ENCODE results near the gene CPNE5. TPM values are rescaled to one million over a fixed set of nuclear protein-coding genes. Genes with fewer than 3 reads are reported as not detected.

Gene CPNE5
- total RNA-seq, 1 donor from 2014 or later, result 1.2 TPM

- TF ChIP-seq, protein P1, sequence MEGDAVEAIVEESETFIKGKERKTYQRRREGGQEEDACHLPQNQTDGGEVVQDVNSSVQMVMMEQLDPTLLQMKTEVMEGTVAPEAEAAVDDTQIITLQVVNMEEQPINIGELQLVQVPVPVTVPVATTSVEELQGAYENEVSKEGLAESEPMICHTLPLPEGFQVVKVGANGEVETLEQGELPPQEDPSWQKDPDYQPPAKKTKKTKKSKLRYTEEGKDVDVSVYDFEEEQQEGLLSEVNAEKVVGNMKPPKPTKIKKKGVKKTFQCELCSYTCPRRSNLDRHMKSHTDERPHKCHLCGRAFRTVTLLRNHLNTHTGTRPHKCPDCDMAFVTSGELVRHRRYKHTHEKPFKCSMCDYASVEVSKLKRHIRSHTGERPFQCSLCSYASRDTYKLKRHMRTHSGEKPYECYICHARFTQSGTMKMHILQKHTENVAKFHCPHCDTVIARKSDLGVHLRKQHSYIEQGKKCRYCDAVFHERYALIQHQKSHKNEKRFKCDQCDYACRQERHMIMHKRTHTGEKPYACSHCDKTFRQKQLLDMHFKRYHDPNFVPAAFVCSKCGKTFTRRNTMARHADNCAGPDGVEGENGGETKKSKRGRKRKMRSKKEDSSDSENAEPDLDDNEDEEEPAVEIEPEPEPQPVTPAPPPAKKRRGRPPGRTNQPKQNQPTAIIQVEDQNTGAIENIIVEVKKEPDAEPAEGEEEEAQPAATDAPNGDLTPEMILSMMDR (IDR thresholded peaks at IDR 0.05; ENCODE audit: unreplicated experiment), result no peak
- no peak for DNase-seq (ENCODE audit: low spot score in 2 of 2, unreplicated experiment in 2 of 2)
- Mint-ChIP-seq H3K36me3 (peaks cover 42% of the 10 kb centered on the region), H3K4me3 (no peak overlapping the region), H3K27me3 (ENCODE audit: low read depth) (peaks cover 3% of the 10 kb centered on the region), H3K27ac (peak overlapping the region; percentile 61), H3K9me3 (peaks cover 4% of the 10 kb centered on the region), H3K4me1 (peaks cover 20% of the 10 kb centered on the region)
Measured at GRCh38 chr6:36853325-36853724, 14.1 kb upstream of the CPNE5 start.

- no peak for DNase-seq (ENCODE audit: low spot score in 2 of 2, unreplicated experiment in 2 of 2)
- H3K27ac Mint-ChIP-seq, result no peak overlapping the region
Measured at GRCh38 chr6:36852481-36853147, 13.4 kb upstream of the CPNE5 start.

GRCh38 chr6:36851626-36852025 is 12.4 kb upstream of the CPNE5 start:
- Mint-ChIP-seq H3K36me3 (peaks cover 34% of the 10 kb centered on the region), H3K9me3 (peaks cover 4% of the 10 kb centered on the region), H3K4me1 (peaks cover 27% of the 10 kb centered on the region), H3K27me3 (ENCODE audit: low read depth) (peaks cover 6% of the 10 kb centered on the region), H3K27ac (peak overlapping the region; percentile 62), H3K4me3 (no peak overlapping the region)
- TF ChIP-seq, protein P1 (IDR thresholded peaks at IDR 0.05; ENCODE audit: unreplicated experiment), result no peak
- DNase-seq (ENCODE audit: low spot score in 2 of 2, unreplicated experiment in 2 of 2), result no peak

More at GRCh38 chr6:36852481-36853147, 13.4 kb upstream of the CPNE5 start:
- peaks cover 39% of the 10 kb centered on the region for H3K36me3 Mint-ChIP-seq
- no peak overlapping the region for H3K4me3 Mint-ChIP-seq
- H3K4me1 Mint-ChIP-seq, result peaks cover 26% of the 10 kb centered on the region
- peaks cover 6% of the 10 kb centered on the region for H3K27me3 Mint-ChIP-seq (ENCODE audit: low read depth)
- TF ChIP-seq, protein P1 (IDR thresholded peaks at IDR 0.05; ENCODE audit: unreplicated experiment), result no peak
- peaks cover 4% of the 10 kb centered on the region for H3K9me3 Mint-ChIP-seq

- Mint-ChIP-seq H3K27me3 (ENCODE audit: low read depth) (peaks cover 6% of the 10 kb centered on the region), H3K4me3 (no peak overlapping the region)
- DNase-seq (ENCODE audit: low spot score in 2 of 2, unreplicated experiment in 2 of 2), result no peak
Measured at GRCh38 chr6:36851149-36851614, 11.9 kb upstream of the CPNE5 start.

DNA sequence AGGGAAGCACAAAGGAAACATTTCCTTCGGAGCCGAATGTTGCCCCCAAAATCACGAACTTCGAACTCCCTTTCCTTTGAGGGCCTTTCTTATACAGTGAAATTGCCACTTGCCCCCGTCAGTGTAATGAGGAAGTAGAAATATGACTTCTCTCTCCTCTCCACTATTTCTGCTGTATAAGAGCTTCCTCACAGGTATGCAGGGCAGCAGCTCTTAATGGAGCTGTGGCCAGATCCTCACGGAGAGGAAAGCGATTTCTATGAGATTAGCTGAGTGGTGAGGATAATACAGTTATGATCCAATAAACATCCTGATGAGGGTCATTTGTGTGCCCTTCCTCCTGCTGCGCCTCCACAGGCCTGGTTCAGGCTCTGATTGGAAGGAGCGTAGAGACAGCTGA is 10.8 kb upstream of the CPNE5 start:
- Mint-ChIP-seq H3K9me3 (peaks cover 4% of the 10 kb centered on the region), H3K27me3 (ENCODE audit: low read depth) (peaks cover 15% of the 10 kb centered on the region), H3K27ac (no peak overlapping the region), H3K4me1 (peaks cover 27% of the 10 kb centered on the region), H3K36me3 (peaks cover 26% of the 10 kb centered on the region), H3K4me3 (no peak overlapping the region)
- TF ChIP-seq, protein P1 (IDR thresholded peaks at IDR 0.05; ENCODE audit: unreplicated experiment), result no peak
- no peak for DNase-seq (ENCODE audit: low spot score in 2 of 2, unreplicated experiment in 2 of 2)

More at GRCh38 chr6:36851149-36851614, 11.9 kb upstream of the CPNE5 start:
- TF ChIP-seq, protein P1 (IDR thresholded peaks at IDR 0.05; ENCODE audit: unreplicated experiment), result peak; percentile 87
- H3K27ac Mint-ChIP-seq, result no peak overlapping the region
- H3K9me3 Mint-ChIP-seq, result peaks cover 4% of the 10 kb centered on the region
- H3K36me3 Mint-ChIP-seq, result peaks cover 30% of the 10 kb centered on the region
- peaks cover 27% of the 10 kb centered on the region for H3K4me1 Mint-ChIP-seq
